Breast epithelium (tissue), 3 donors: ENCODE measurements around the gene PCSK5.

Experiments
- CTCF ChIP-seq, 3 donors: fragments of 450-650 bp; IDR thresholded peaks; one replicate each; pipeline ENCODE4 v1.5.1; 2016 to 2017; ENCODE audit warnings: antibody characterized with exemption in 3 of 3, mild to moderate bottlenecking in 3 of 3, moderate library complexity in 3 of 3
- POLR2A ChIP-seq: fragments of 450-650 bp; IDR thresholded peaks from one replicate; pipeline ENCODE4 v1.6.1; 2016; ENCODE audit warnings: antibody characterized with exemption, mild to moderate bottlenecking, moderate library complexity
- POLR2AphosphoS5 ChIP-seq, 3 donors: sonication (generic); formaldehyde crosslinking; IDR thresholded peaks; one replicate each; pipeline ENCODE4 v1.6.1; 2017; ENCODE audit warnings: antibody characterized with exemption in 3 of 3

- TF ChIP-seq CTCF (IDR thresholded peaks at IDR 0.05) (no peak), POLR2A (no peak), POLR2AphosphoS5 (IDR thresholded peaks at IDR 0.05) (no peak)
Observed at GRCh38 chr9:75844321-75844720, 46.2 kb upstream of the PCSK5 start.
